ENCODE data around the gene ALPK3. TPM values are rescaled to one million over a fixed set of nuclear protein-coding genes. Genes with fewer than 3 reads are reported as not detected.

ALPK3 gene, protein sequence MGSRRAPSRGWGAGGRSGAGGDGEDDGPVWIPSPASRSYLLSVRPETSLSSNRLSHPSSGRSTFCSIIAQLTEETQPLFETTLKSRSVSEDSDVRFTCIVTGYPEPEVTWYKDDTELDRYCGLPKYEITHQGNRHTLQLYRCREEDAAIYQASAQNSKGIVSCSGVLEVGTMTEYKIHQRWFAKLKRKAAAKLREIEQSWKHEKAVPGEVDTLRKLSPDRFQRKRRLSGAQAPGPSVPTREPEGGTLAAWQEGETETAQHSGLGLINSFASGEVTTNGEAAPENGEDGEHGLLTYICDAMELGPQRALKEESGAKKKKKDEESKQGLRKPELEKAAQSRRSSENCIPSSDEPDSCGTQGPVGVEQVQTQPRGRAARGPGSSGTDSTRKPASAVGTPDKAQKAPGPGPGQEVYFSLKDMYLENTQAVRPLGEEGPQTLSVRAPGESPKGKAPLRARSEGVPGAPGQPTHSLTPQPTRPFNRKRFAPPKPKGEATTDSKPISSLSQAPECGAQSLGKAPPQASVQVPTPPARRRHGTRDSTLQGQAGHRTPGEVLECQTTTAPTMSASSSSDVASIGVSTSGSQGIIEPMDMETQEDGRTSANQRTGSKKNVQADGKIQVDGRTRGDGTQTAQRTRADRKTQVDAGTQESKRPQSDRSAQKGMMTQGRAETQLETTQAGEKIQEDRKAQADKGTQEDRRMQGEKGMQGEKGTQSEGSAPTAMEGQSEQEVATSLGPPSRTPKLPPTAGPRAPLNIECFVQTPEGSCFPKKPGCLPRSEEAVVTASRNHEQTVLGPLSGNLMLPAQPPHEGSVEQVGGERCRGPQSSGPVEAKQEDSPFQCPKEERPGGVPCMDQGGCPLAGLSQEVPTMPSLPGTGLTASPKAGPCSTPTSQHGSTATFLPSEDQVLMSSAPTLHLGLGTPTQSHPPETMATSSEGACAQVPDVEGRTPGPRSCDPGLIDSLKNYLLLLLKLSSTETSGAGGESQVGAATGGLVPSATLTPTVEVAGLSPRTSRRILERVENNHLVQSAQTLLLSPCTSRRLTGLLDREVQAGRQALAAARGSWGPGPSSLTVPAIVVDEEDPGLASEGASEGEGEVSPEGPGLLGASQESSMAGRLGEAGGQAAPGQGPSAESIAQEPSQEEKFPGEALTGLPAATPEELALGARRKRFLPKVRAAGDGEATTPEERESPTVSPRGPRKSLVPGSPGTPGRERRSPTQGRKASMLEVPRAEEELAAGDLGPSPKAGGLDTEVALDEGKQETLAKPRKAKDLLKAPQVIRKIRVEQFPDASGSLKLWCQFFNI (N-terminal part only)
- 10 to 100 TPM; 57.8 to 94.1 TPM for total RNA-seq
- 14.0 TPM for polyA plus RNA-seq (2013, experiment 1 of 2)
- 17.0 TPM for polyA plus RNA-seq (2013, experiment 2 of 2)
- long read RNA-seq, experiment 1, partial matches to known transcripts: 1 of 21 reads
- long read RNA-seq, experiment 1, other reads (novel, unspliced or antisense): 20 of 21 reads
- long read RNA-seq, experiment 2, full-length matches to known transcripts: 2 of 66 reads
- long read RNA-seq, experiment 2, partial matches to known transcripts: 27 of 66 reads
- long read RNA-seq, experiment 2, other reads (novel, unspliced or antisense): 37 of 66 reads
- long read RNA-seq, experiment 3, partial matches to known transcripts: 9 of 56 reads
- long read RNA-seq, experiment 3, other reads (novel, unspliced or antisense): 47 of 56 reads
- long read RNA-seq, experiment 4: 0 reads

DNA sequence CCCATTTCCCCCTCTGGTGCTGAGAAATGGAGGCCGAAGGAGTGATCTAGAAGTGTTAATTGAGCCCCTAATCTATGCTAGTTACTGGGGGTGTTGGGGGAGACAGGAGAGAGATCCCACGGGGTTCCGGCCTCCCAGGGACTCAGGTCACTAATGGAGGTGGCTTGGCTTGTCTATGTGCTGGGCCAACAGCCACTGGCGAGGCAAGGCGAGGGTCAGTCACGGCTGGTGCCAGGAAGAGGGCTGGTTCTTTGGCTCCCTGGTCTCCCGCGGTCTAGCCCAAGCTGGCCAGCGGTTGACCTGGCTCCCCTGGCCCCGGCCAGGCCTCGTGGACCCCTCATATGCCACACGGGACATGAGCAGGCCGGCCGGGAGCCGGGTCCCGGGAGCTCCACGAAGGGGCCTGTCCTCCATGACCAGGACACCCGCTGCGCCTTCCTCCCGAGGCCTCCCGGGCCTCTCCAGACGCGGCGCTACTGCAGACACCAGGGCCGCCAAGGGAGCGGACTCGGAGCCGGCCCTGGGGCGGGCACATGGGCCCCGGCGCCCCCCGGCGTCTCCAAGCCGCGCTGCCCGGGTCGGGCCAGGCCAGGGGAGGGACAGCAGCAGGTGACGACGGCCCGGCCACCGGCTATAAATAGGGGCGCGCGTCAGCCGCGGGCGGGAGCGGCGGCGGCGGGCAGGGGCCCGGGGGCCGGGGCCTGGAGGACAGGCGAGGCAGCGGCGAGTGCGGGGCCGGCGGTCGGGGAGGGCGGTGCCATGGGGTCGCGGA is at the start of gene ALPK3:
Gene ALPK3 (plus strand): TSS at position 663 of the 772 bp plus-strand sequence. CDS start 97 bp downstream, at position 760.
- DNase-seq: peak; percentile 88
- peak within 1 kb of the TSS; percentile 98 for H3K9ac ChIP-seq (ENCODE audit: extremely low read depth, low read length, poor library complexity, severe bottlenecking)
- no peaks in the 10 kb centered on the region for H3K9me3 Mint-ChIP-seq
- H3K36me3 Mint-ChIP-seq (ENCODE audit: low read depth): peaks cover 16% of the 10 kb centered on the region
- no peaks in the 10 kb centered on the region for H3K27me3 ChIP-seq (ENCODE audit: control insufficient read depth, insufficient read depth, low read length, poor library complexity, severe bottlenecking)
- 25 to 63% methylated on average over 16 to 63 of the region's 63 CpGs for WGBS, 2 experiments (ENCODE audit: insufficient coverage in 1 of 2, insufficient read length in 1 of 2)
- peak within 1 kb of the TSS; percentile 89 for H3K4me3 Mint-ChIP-seq
- H3K36me3 ChIP-seq (ENCODE audit: control insufficient read depth, insufficient read depth, low read length): peaks cover 27% of the 10 kb centered on the region
- no peaks in the 10 kb centered on the region for H3K27me3 Mint-ChIP-seq (ENCODE audit: insufficient read depth)
- H3K27ac Mint-ChIP-seq: peak within 1 kb of the TSS; percentile 99
- H3K4me1 Mint-ChIP-seq: peaks cover 36% of the 10 kb centered on the region
- H3K9me3 ChIP-seq (ENCODE audit: control insufficient read depth, low read length): no peaks in the 10 kb centered on the region
- H3K27ac ChIP-seq (ENCODE audit: low read depth, low read length): peak within 1 kb of the TSS; percentile 92
- TF ChIP-seq, protein P1, sequence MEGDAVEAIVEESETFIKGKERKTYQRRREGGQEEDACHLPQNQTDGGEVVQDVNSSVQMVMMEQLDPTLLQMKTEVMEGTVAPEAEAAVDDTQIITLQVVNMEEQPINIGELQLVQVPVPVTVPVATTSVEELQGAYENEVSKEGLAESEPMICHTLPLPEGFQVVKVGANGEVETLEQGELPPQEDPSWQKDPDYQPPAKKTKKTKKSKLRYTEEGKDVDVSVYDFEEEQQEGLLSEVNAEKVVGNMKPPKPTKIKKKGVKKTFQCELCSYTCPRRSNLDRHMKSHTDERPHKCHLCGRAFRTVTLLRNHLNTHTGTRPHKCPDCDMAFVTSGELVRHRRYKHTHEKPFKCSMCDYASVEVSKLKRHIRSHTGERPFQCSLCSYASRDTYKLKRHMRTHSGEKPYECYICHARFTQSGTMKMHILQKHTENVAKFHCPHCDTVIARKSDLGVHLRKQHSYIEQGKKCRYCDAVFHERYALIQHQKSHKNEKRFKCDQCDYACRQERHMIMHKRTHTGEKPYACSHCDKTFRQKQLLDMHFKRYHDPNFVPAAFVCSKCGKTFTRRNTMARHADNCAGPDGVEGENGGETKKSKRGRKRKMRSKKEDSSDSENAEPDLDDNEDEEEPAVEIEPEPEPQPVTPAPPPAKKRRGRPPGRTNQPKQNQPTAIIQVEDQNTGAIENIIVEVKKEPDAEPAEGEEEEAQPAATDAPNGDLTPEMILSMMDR (conservative IDR thresholded peaks at IDR 0.05): peak; percentile 58
- peaks cover 20% of the 10 kb centered on the region for H3K4me1 ChIP-seq (ENCODE audit: control insufficient read depth, insufficient read depth, low read length)
- H3K4me3 ChIP-seq (ENCODE audit: low read length): peak within 1 kb of the TSS; percentile 89

DNA sequence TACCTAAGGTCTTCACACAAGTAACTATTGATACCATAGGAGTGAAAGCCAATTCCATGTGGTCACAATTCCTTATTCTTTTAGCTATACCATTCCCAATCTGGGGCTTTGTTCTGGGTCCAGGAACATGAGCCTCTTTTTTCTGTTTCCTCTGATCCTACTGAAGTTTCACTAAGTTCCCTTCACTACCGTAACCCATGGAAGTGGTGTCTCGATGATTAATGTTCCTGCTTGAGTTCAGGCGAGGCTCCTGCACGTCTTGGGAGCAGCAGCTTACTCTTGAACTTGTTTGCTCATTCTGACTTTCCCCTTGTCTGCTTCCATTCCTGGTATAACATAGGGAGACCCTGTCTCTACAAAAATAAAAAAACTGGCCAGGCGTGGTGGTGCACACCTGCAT is 45.1 kb upstream of the ALPK3 start:
- Mint-ChIP-seq H3K4me3 (no peak overlapping the region), H3K4me1 (peaks cover 9% of the 10 kb centered on the region), H3K36me3 (ENCODE audit: low read depth) (peaks cover 55% of the 10 kb centered on the region), H3K27me3 (ENCODE audit: insufficient read depth) (no peaks in the 10 kb centered on the region), H3K9me3 (no peaks in the 10 kb centered on the region), H3K27ac (no peak overlapping the region)
- H3K27ac ChIP-seq (ENCODE audit: low read depth, low read length): no peak overlapping the region
- TF ChIP-seq, protein P1 (conservative IDR thresholded peaks at IDR 0.05): no peak
- H3K4me1 ChIP-seq (ENCODE audit: control insufficient read depth, insufficient read depth, low read length): no peaks in the 10 kb centered on the region
- no peaks in the 10 kb centered on the region for H3K27me3 ChIP-seq (ENCODE audit: control insufficient read depth, insufficient read depth, low read length, poor library complexity, severe bottlenecking)
- H3K9me3 ChIP-seq (ENCODE audit: control insufficient read depth, low read length): no peaks in the 10 kb centered on the region
- 96 to 98% methylated on average over 5 of the region's 5 CpGs for WGBS, 2 experiments (ENCODE audit: insufficient coverage in 1 of 2, insufficient read length in 1 of 2)
- H3K4me3 ChIP-seq (ENCODE audit: low read length): no peak overlapping the region
- peaks cover 82% of the 10 kb centered on the region for H3K36me3 ChIP-seq (ENCODE audit: control insufficient read depth, insufficient read depth, low read length)
- H3K9ac ChIP-seq (ENCODE audit: extremely low read depth, low read length, poor library complexity, severe bottlenecking): no peak overlapping the region
- no peak for DNase-seq

All from endodermal cell (in vitro differentiated cells).